ENCODE measurements around the gene CORO7.

GRCh38 chr16:4350787-4351659 lies 65.4 kb downstream of the CORO7 start, which contains the start of gene PAM16:
- TF ChIP-seq CTCF (IDR thresholded peaks at IDR 0.05; ENCODE audit: borderline replicate concordance, extremely low read depth, low read length, poor library complexity, severe bottlenecking) (peak; percentile 33), EZH2 (IDR thresholded peaks at IDR 0.05; ENCODE audit: borderline replicate concordance, low read depth, low read length, severe bottlenecking) (no peak)
